Duodenal mucosa (tissue), 2 donors: ENCODE data around the gene IFNGR1.

ENCODE experiments used
- H3K27ac ChIP-seq: one replicate; pipeline ENCODE4 v1.7.0; 2013; ENCODE audit warnings: low read depth, low read length
- H3K27me3 ChIP-seq, 2 donors: one replicate each; pipeline ENCODE4 v1.7.0; 2013; ENCODE audit warnings: low read length in 2 of 2, control low read depth in 1 of 2; ENCODE audit not compliant: insufficient read depth in 2 of 2, control insufficient read depth in 1 of 2
- H3K36me3 ChIP-seq, 2 donors: one replicate each; pipeline ENCODE4 v1.7.0; 2013; ENCODE audit warnings: low read length in 2 of 2, control low read depth in 1 of 2; ENCODE audit not compliant: insufficient read depth in 2 of 2, control insufficient read depth in 1 of 2
- H3K4me1 ChIP-seq, 2 donors: one replicate each; pipeline ENCODE4 v1.7.0; 2013; ENCODE audit warnings: low read length in 2 of 2, control low read depth in 1 of 2; ENCODE audit not compliant: insufficient read depth in 2 of 2, control insufficient read depth in 1 of 2
- H3K4me3 ChIP-seq, 2 donors: one replicate each; pipeline ENCODE4 v1.7.0; 2013; ENCODE audit warnings: low read length in 2 of 2, low read depth in 1 of 2
- H3K9ac ChIP-seq, 2 donors: one replicate each; pipeline ENCODE4 v1.7.0; 2013; ENCODE audit warnings: low read length in 2 of 2, low read depth in 1 of 2
- H3K9me3 ChIP-seq, 2 donors: one replicate each; pipeline ENCODE4 v1.7.0; 2013; ENCODE audit warnings: low read length in 2 of 2, control low read depth in 1 of 2; ENCODE audit not compliant: control insufficient read depth in 1 of 2

Gene IFNGR1

GRCh38 chr6:137159912-137160311, 59.3 kb downstream of the IFNGR1 start:
- H3K4me1 ChIP-seq = peaks cover 4 to 5% of the 10 kb centered on the region in 2 donors
- no peak overlapping the region for H3K4me3 ChIP-seq
- H3K36me3 ChIP-seq = no peaks in the 10 kb centered on the region
- H3K9ac ChIP-seq = no peak overlapping the region
- no peaks in the 10 kb centered on the region for H3K27me3 ChIP-seq
- H3K27ac ChIP-seq = no peak overlapping the region
- peaks cover 7 to 8% of the 10 kb centered on the region in 2 donors for H3K9me3 ChIP-seq

DNA sequence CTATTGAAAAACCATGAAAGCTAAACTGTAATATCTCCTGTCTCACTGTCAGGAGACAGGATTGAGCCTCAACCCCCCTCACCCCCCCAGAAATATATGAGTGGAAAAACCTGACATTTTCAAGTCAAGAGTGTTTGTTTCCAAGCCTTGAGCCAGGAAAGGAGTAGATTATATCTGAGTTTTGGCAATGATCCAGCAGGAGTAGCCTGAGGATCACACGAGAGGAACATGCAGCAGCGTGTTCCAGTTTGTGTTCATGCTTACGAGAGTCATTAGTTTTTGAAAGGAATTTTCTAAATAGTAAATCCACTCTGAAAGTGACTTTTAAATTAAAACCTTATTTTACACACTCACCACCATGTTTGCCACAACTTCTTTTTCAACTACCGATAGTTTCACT, 61.6 kb downstream of the IFNGR1 start:
- Histone ChIP-seq H3K27me3 (no peaks in the 10 kb centered on the region), H3K27ac (no peak overlapping the region), H3K36me3 (no peaks in the 10 kb centered on the region), H3K4me1 (peaks cover 4 to 5% of the 10 kb centered on the region in 2 donors), H3K4me3 (no peak overlapping the region), H3K9ac (no peak overlapping the region), H3K9me3 (no peaks in the 10 kb centered on the region)

DNA sequence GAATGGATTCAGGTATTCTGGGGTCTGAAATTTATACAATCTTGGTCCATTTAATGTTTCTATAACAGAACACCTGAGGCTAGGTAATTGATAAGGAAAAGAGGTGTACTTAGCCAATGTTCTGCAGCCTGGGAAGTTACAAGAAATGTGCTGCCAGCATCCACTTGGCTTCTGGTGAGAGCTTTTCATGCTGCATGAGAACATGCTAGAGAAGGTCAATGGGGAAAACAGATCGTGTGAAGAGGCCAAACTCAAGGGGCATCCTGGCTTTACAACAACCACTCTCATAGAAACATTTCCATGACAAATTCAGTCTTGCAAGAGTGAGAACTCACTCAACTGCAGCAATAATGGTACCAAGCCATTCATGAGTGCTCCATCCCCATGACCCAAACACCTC, 62.5 kb downstream of the IFNGR1 start:
- H3K9me3 ChIP-seq = no peaks in the 10 kb centered on the region
- no peak overlapping the region for H3K9ac ChIP-seq
- no peaks in the 10 kb centered on the region for H3K27me3 ChIP-seq
- no peak overlapping the region for H3K4me3 ChIP-seq
- no peaks in the 10 kb centered on the region for H3K36me3 ChIP-seq
- peaks cover 4 to 5% of the 10 kb centered on the region in 2 donors for H3K4me1 ChIP-seq
- H3K27ac ChIP-seq = no peak overlapping the region

- H3K36me3 ChIP-seq = no peaks in the 10 kb centered on the region
- H3K9ac ChIP-seq = no peak overlapping the region
- H3K4me3 ChIP-seq = no peak overlapping the region
- no peaks in the 10 kb centered on the region for H3K9me3 ChIP-seq
- H3K27me3 ChIP-seq = no peaks in the 10 kb centered on the region
- H3K27ac ChIP-seq = no peak overlapping the region
- peaks cover 4 to 5% of the 10 kb centered on the region in 2 donors for H3K4me1 ChIP-seq
These were observed 63.4 kb downstream of the IFNGR1 start for GRCh38 chr6:137155830-137156229.

GRCh38 chr6:137150072-137150471, 69.1 kb downstream of the IFNGR1 start:
- H3K4me1 ChIP-seq = no peaks in the 10 kb centered on the region
- no peak overlapping the region for H3K9ac ChIP-seq
- no peak overlapping the region for H3K27ac ChIP-seq
- H3K4me3 ChIP-seq = no peak overlapping the region
- H3K36me3 ChIP-seq = no peaks in the 10 kb centered on the region
- no peaks in the 10 kb centered on the region for H3K9me3 ChIP-seq
- no peaks in the 10 kb centered on the region for H3K27me3 ChIP-seq

DNA sequence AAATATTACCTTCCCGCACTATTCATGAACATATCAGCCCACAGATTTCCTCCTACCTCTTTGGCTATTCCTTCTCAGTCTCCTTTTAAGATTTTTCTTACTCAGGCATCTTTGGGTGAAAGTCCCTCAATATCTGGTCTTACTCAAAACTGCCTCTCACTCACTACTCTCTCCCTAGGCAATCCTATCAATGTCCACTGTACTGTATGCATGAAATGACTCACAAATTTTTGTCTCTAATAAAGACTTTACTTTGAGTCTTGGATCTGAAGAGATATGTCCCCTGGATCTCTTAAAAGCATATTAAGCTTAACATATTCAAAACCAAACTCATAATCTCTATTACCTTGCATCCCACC, 70.2 kb downstream of the IFNGR1 start:
- no peak overlapping the region for H3K9ac ChIP-seq
- no peaks in the 10 kb centered on the region for H3K36me3 ChIP-seq
- no peaks in the 10 kb centered on the region for H3K9me3 ChIP-seq
- no peaks in the 10 kb centered on the region for H3K27me3 ChIP-seq
- no peaks in the 10 kb centered on the region for H3K4me1 ChIP-seq
- H3K4me3 ChIP-seq = no peak overlapping the region
- H3K27ac ChIP-seq = no peak overlapping the region

- Histone ChIP-seq H3K27ac (no peak overlapping the region), H3K9ac (no peak overlapping the region), H3K36me3 (no peaks in the 10 kb centered on the region), H3K4me1 (no peaks in the 10 kb centered on the region), H3K27me3 (no peaks in the 10 kb centered on the region), H3K9me3 (no peaks in the 10 kb centered on the region), H3K4me3 (no peak overlapping the region)
These were observed 70.7 kb downstream of the IFNGR1 start for GRCh38 chr6:137148306-137149034.
